H9 (cell line): ENCODE data around the gene KBTBD12. TPM values are rescaled to one million over a fixed set of nuclear protein-coding genes. Genes with fewer than 3 reads are reported as not detected.
"Not testable (repeated sequence)": the region's sequence is repeated elsewhere in the genome, so short reads cannot be mapped to it uniquely, and the experiment has no call there.

Experiments used
- DNase-seq: peaks from one replicate; pipeline ENCODE4 v3.0.0-alpha.2; 2017
- H2AFZ ChIP-seq: one replicate; pipeline ENCODE4 v1.6.1; 2013; ENCODE audit warnings: mild to moderate bottlenecking, low read length, control low read depth, moderate library complexity
- H2AK5ac ChIP-seq: 2 replicates; pipeline ENCODE4 v1.6.1; 2013; ENCODE audit warnings: low read length, control low read depth, mixed read lengths; ENCODE audit not compliant: insufficient read length
- H2BK120ac ChIP-seq: one replicate; pipeline ENCODE4 v1.6.1; 2013; ENCODE audit warnings: low read depth, mild to moderate bottlenecking, low read length, control low read depth, inconsistent platforms; ENCODE audit not compliant: poor library complexity, severe bottlenecking
- H2BK12ac ChIP-seq: 2 replicates; pipeline ENCODE4 v1.6.1; 2013; ENCODE audit warnings: low read length, control low read depth, mixed read lengths, low read depth; ENCODE audit not compliant: insufficient read length
- H2BK15ac ChIP-seq: 2 replicates; pipeline ENCODE4 v1.6.1; 2013; ENCODE audit warnings: low read depth, low read length, control low read depth
- H2BK20ac ChIP-seq: one replicate; pipeline ENCODE4 v1.6.1; 2013; ENCODE audit warnings: low read depth, mild to moderate bottlenecking, low read length, control low read depth, inconsistent platforms; ENCODE audit not compliant: poor library complexity, severe bottlenecking
- H2BK5ac ChIP-seq: 2 replicates; pipeline ENCODE4 v1.6.1; 2013; ENCODE audit warnings: low read length, control low read depth, mixed read lengths; ENCODE audit not compliant: insufficient read length
- H3K14ac ChIP-seq: 2 replicates; pipeline ENCODE4 v1.6.1; 2013; ENCODE audit warnings: low read length, control low read depth; ENCODE audit not compliant: insufficient read depth
- H3K18ac ChIP-seq: 2 replicates; pipeline ENCODE4 v1.6.1; 2013; ENCODE audit warnings: low read depth, mild to moderate bottlenecking, mixed read lengths, low read length, control low read depth; ENCODE audit not compliant: insufficient read length
- H3K23ac ChIP-seq: 2 replicates; pipeline ENCODE4 v1.6.1; 2013; ENCODE audit warnings: low read length, control low read depth, mixed read lengths, low read depth; ENCODE audit not compliant: insufficient read length
- H3K23me2 ChIP-seq: 2 replicates; pipeline ENCODE4 v1.6.1; 2013; ENCODE audit warnings: low read depth, mild to moderate bottlenecking, mixed read lengths, low read length, control low read depth; ENCODE audit not compliant: insufficient read length, poor library complexity, severe bottlenecking
- H3K27ac ChIP-seq: 2 replicates; pipeline ENCODE4 v1.5.1; 2013; ENCODE audit warnings: low read length, control low read depth, mixed read lengths, low read depth; ENCODE audit not compliant: insufficient read length
- H3K27me3 ChIP-seq: 2 replicates; pipeline ENCODE4 v1.6.1; 2013; ENCODE audit warnings: low read length, control low read depth, inconsistent platforms; ENCODE audit not compliant: insufficient read depth
- H3K4ac ChIP-seq: 2 replicates; pipeline ENCODE4 v1.6.1; 2013; ENCODE audit warnings: low read depth, mild to moderate bottlenecking, control low read depth, inconsistent platforms, low read length, moderate library complexity
- H3K4me1 ChIP-seq: 2 replicates; pipeline ENCODE4 v1.6.1; 2013; ENCODE audit warnings: low read length, control low read depth, inconsistent platforms; ENCODE audit not compliant: insufficient read depth
- H3K4me2 ChIP-seq: 2 replicates; pipeline ENCODE4 v1.6.1; 2013; ENCODE audit warnings: low read length, control low read depth, mixed read lengths; ENCODE audit not compliant: insufficient read length, insufficient read depth
- H3K56ac ChIP-seq: 2 replicates; pipeline ENCODE4 v1.6.1; 2013; ENCODE audit warnings: low read depth, mild to moderate bottlenecking, mixed read lengths, low read length, control low read depth; ENCODE audit not compliant: insufficient read length
- H3K79me1 ChIP-seq: 2 replicates; pipeline ENCODE4 v1.6.1; 2013; ENCODE audit warnings: low read depth, mild to moderate bottlenecking, moderate library complexity, low read length, control low read depth, inconsistent platforms; ENCODE audit not compliant: insufficient read depth, poor library complexity, severe bottlenecking
- H3K79me2 ChIP-seq: 2 replicates; pipeline ENCODE4 v1.6.1; 2013; ENCODE audit warnings: low read length, control low read depth, inconsistent platforms; ENCODE audit not compliant: insufficient read depth
- H3K9ac ChIP-seq: 2 replicates; pipeline ENCODE4 v1.6.1; 2013; ENCODE audit warnings: low read length, control low read depth, mixed read lengths; ENCODE audit not compliant: insufficient read length; ENCODE audit errors: extremely low read depth
- H3K9me3 ChIP-seq: one replicate; pipeline ENCODE4 v1.6.1; 2013; ENCODE audit warnings: low read depth, low read length, inconsistent platforms; ENCODE audit not compliant: control insufficient read depth
- H3T11ph ChIP-seq: one replicate; pipeline ENCODE4 v1.6.1; 2013; ENCODE audit warnings: mild to moderate bottlenecking, low read length, control low read depth, inconsistent platforms
- H4K20me1 ChIP-seq: one replicate; pipeline ENCODE4 v1.6.1; 2013; ENCODE audit not compliant: control insufficient read depth, insufficient read length, insufficient read depth
- H4K5ac ChIP-seq: 2 replicates; pipeline ENCODE4 v1.6.1; 2013; ENCODE audit warnings: low read depth, mild to moderate bottlenecking, mixed read lengths, low read length, control low read depth; ENCODE audit not compliant: insufficient read length
- H4K8ac ChIP-seq: replicated peaks from 2 replicates; pipeline ENCODE4 v1.6.1; 2013; ENCODE audit warnings: low read length, control low read depth, mixed read lengths, low read depth; ENCODE audit not compliant: insufficient read length
- H4K91ac ChIP-seq: 2 replicates; pipeline ENCODE4 v1.6.1; 2013; ENCODE audit warnings: low read depth, mild to moderate bottlenecking, moderate library complexity, mixed read lengths, low read length, control low read depth; ENCODE audit not compliant: insufficient read length
- H3K27ac Mint-ChIP-seq, 3 experiments: 2 replicates in 2 of 3; 3 replicates in 1 of 3; pipeline ENCODE4 v1.8.0; 2020 to 2021; ENCODE audit warnings: mixed read lengths in 3 of 3, mild to moderate bottlenecking in 1 of 3, moderate library complexity in 1 of 3
- H3K27me3 Mint-ChIP-seq: 2 replicates; pipeline ENCODE4 v1.8.0; 2021; ENCODE audit warnings: low read depth, mild to moderate bottlenecking, moderate library complexity, mixed read lengths
- H3K36me3 Mint-ChIP-seq, 3 experiments: 2 replicates in 2 of 3; 3 replicates in 1 of 3; pipeline ENCODE4 v1.8.0; 2020 to 2021; ENCODE audit warnings: low read depth in 3 of 3, mixed read lengths in 3 of 3; ENCODE audit not compliant: insufficient read depth in 1 of 3
- H3K4me1 Mint-ChIP-seq, 2 experiments: 2 replicates each; pipeline ENCODE4 v1.8.0; 2020; ENCODE audit warnings: mixed read lengths in 2 of 2
- H3K4me3 Mint-ChIP-seq, 2 experiments: 2 replicates in 1 of 2; 3 replicates in 1 of 2; pipeline ENCODE4 v1.8.0; 2020 to 2021; ENCODE audit warnings: mild to moderate bottlenecking in 2 of 2, mixed read lengths in 2 of 2, moderate library complexity in 1 of 2
- H3K9me3 Mint-ChIP-seq, 2 experiments: 2 replicates in 1 of 2; 3 replicates in 1 of 2; pipeline ENCODE4 v1.8.0; 2020; ENCODE audit warnings: mild to moderate bottlenecking in 2 of 2, mixed read lengths in 2 of 2, moderate library complexity in 1 of 2
- CTCF ChIP-seq: fragments of 200-600 bp; sonication (generic); conservative IDR thresholded peaks from 3 replicates; pipeline ENCODE4 v1.8.0; 2021; ENCODE audit warnings: antibody characterized with exemption, mild to moderate bottlenecking
- WGBS: extraction: QIAGEN DNeasy Blood & Tissue Kit; methylation state at CpG from one replicate; pipeline ENCODE4 v1.1.7; 2013; ENCODE audit warnings: missing lambda C conversion rate, low lambda C conversion rate, mixed read lengths; ENCODE audit not compliant: insufficient read length; ENCODE audit errors: extremely low coverage; 5-methylcytosine and 5-hydroxymethylcytosine counted together
- total RNA-seq: library from RNA; stranded (reverse); gene quantifications from 2 replicates; pipeline ENCODE4 v1.2.1, GENCODE V29; 2021

KBTBD12 gene
- total RNA-seq, 1 experiment from 2014 or later, result not detected

- 100% methylated on average over 2 of the region's 3 CpGs for WGBS
- no peak overlapping the region for H3K4me3 Mint-ChIP-seq
Observed at GRCh38 chr3:127905556-127905955, 9.5 kb upstream of the KBTBD12 start.

GRCh38 chr3:127906653-127907052 lies 8.4 kb upstream of the KBTBD12 start:
- H2AFZ ChIP-seq, H4K5ac ChIP-seq, H3K9me3 Mint-ChIP-seq, H2BK12ac ChIP-seq, H3K4me3 Mint-ChIP-seq, H3K18ac ChIP-seq, H3K4me2 ChIP-seq, H3K56ac ChIP-seq, H3K27ac ChIP-seq, H3K36me3 Mint-ChIP-seq, H3K9ac ChIP-seq, H3K14ac ChIP-seq, H3T11ph ChIP-seq, H3K23ac ChIP-seq, H3K9me3 ChIP-seq, H3K4me1 ChIP-seq, H2BK120ac ChIP-seq, H3K79me2 ChIP-seq, H3K79me1 ChIP-seq, H4K91ac ChIP-seq, H2BK5ac ChIP-seq, H3K4me1 Mint-ChIP-seq, DNase-seq, H2AK5ac ChIP-seq, H3K27me3 ChIP-seq, H3K4ac ChIP-seq, H4K20me1 ChIP-seq, H3K27ac Mint-ChIP-seq, H2BK15ac ChIP-seq, H3K23me2 ChIP-seq, H4K8ac ChIP-seq, H2BK20ac ChIP-seq: not testable (repeated sequence)
- WGBS, result no CpG with 5 or more reads among the region's 3 CpGs
- peaks cover 35% of the 10 kb centered on the region for H3K27me3 Mint-ChIP-seq

More at GRCh38 chr3:127905556-127905955, 9.5 kb upstream of the KBTBD12 start:
- Histone ChIP-seq H3K23ac (no peak overlapping the region), H2BK20ac (no peak overlapping the region), H4K91ac (no peak overlapping the region), H4K20me1 (no peaks in the 10 kb centered on the region), H3K56ac (no peak overlapping the region), H2BK15ac (no peak overlapping the region), H2BK5ac (no peak overlapping the region), H3T11ph (no peak overlapping the region), H3K4me1 (no peaks in the 10 kb centered on the region), H2AK5ac (no peak overlapping the region), H3K23me2 (no peaks in the 10 kb centered on the region), H3K4ac (no peak overlapping the region), H2BK120ac (no peak overlapping the region), H4K8ac (no peak overlapping the region), H3K4me2 (no peak overlapping the region), H2BK12ac (no peak overlapping the region), H4K5ac (no peak overlapping the region), H3K18ac (no peak overlapping the region), H3K27ac (no peak overlapping the region), H2AFZ (no peak overlapping the region), H3K9ac (no peak overlapping the region), H3K27me3 (no peaks in the 10 kb centered on the region), H3K9me3 (no peaks in the 10 kb centered on the region), H3K79me2 (no peaks in the 10 kb centered on the region), H3K79me1 (no peaks in the 10 kb centered on the region), H3K14ac (no peak overlapping the region)
- no peak for TF ChIP-seq CTCF
- Mint-ChIP-seq H3K36me3 (no peaks in the 10 kb centered on the region), H3K9me3 (no peaks in the 10 kb centered on the region; a peak in 1 of 5 replicates), H3K27ac (no peak overlapping the region), H3K27me3 (peaks cover 28% of the 10 kb centered on the region), H3K4me1 (peaks cover 2 to 7% of the 10 kb centered on the region in 2 experiments; a peak in 3 of 4 replicates)
- no peak for DNase-seq
